ENCODE data around the gene EVC2.

The EVC2 gene

DNA sequence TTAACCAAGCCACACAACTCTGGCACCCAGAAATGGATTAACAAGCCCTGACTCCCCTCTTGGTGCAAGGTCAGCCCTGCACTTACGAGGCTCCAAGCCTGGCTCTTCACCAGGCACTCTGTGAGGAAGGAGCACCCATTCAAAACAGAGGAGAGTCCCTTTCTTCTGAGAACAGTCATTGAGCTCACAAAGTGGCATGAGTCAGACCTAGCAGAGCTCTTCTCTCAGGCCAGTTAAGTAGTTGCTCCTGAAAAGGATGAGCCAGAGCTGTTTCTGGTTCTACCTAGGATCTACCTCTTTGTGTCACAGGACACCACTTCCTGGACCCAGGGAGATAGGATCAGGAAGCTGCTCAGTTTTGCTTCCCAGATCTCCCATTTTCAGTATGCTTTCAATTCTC, 48.2 kb downstream of the EVC2 start:
- DNase-seq = no peak

DNA sequence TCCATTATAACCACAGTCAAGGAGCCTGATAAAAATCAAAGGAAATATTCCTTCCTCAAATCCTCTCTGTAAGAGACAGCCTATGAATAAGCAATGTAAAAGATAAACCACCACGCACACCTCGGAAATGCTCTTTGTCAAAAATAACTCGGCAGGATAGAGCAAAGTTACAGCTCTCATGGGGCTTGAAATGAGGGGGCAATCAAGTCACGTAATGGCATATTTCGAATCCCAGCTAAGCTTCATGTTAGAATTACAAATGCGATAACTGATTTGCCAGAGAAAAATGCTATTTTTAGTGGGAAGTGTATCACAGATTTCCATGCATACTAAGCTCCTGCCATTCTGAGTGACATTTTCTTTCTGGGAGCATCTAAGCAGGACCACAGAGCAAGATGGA, 49.4 kb downstream of the EVC2 start:
- DNase-seq = no peak

DNA sequence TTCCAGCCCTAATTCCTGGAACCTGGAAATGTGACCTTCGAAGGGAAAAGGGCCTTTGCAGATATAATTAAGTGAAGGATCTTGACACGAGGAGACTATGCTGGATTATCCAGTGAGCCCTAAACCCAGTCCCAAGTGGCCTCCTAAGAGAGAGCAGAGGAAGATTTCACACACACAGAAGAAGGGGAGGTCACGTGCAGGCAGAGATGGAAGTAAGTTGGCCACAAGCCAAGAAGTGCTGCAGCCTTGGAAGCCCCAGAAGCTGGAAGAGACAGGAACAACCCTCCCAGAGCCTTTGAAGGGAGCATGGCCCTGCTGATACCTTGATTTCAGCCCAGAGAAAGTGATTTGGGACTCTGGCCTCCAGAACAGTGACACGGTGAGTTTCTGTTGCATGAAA, 51.9 kb downstream of the EVC2 start:
- DNase-seq = no peak

DNA sequence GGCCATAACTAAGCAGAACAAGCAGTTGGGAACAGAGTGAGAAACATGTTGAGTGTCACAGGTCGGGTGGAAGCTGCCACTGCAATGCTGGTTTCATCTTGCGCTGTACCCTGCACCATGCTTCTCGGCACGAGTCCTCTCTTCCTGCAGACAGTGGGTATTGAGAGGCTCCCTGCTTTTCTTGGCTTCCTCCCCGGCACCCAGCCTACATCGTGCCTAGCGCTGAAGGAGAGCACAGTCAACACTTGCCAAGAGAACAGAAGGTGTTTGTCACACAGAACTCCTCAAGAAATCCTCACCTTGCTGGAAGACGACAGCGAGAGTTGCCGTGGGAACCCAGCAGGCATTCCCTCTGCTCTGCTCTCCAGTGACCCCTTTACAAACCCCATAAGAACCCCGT, 53.6 kb downstream of the EVC2 start:
- DNase-seq = peak in 1 of 2 experiments; percentile 30

DNA sequence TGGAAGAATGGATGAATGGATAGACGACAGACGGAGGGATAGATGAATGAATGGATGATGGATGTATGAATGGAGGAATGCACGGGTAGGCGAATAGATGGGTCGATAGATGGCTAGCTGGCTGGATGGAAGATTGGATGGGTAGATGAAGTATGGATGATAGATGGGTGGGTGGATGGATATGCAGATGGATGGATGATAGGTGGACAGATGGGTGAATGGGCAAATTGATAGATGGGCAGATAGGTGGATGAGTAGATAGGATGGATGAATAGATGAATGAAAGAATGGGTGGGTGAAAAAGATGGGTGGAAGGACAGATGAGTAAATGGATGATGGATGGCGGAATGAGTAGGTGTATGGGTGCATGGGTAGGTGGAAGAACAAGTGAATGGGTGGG, 57.3 kb downstream of the EVC2 start:
- no peak for DNase-seq

DNA sequence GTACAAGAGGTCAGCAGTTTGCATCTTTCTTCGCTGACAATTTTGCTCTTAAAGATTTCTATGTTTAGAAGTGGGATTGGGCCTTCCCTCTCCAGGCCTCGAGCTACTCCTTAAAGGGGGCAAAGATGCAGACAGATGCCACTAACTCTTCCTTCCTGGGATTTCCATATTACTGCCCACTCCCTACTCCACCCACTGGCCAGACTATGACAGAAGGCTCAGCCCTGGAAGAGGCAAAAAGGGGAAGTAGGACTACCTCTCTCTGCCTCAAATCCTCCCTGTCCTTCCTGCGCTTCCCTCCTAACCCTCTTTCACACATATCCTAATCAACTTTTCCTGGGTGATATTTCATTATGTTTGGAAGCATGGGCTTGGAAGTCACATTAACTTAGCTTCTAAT, 58.3 kb downstream of the EVC2 start:
- DNase-seq = no peak

DNA sequence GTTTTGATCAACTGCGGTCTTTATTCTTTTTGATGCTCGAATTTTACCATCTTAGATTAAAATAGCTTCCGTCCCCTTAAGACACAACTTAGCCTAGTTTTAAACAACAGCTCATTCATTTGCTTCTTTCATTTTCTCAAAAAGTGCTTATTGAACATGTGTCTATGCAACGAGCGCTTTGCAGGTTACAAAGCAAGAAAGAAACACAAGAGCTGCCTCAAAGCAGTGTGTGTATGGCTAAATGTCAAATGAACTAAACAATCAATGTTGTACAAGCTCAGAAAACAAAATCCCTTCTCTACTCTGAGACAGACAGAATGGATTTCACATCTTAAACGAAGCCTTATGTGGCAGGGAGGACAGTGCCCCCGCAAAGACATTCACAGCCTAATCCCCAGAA, 61.0 kb downstream of the EVC2 start:
- no peak for DNase-seq

DNA sequence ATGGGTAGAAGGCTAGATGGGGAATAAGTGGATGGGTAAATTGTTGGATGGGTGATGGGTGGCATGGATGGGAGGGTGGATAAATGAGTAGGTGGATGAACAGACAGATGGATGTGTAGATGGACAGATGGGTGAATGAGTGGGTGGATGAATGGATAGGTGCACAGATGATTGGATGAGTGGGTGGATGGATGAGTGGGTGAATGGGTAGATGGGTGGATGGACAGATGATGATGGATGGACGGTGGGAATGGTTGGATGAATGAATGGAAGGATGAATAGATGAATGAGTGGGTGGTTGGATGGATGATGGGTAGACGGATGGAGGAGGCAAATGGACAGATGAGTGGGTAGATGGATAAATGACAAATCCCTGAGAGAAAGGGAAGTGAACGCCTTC, 68.3 kb downstream of the EVC2 start:
- no peak for DNase-seq

DNA sequence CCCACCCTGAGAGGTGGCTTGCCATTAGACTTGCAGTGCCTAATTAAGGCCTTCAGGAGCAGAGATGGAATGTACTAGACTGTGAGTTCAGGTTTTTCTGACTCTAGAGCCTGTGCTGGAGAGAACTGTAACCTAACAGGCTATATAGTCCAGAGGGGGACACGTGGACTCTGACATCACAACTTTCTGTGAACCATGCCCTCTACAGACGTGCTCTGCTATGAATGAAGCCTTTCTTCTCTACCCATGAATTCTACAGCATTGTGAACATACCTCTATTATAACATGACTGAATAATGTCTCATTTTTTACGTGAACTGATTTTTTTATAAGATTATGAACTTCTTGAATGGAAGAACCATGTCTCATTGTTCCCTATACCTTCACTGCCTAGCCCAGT, 68.8 kb downstream of the EVC2 start:
- no peak for DNase-seq

DNA sequence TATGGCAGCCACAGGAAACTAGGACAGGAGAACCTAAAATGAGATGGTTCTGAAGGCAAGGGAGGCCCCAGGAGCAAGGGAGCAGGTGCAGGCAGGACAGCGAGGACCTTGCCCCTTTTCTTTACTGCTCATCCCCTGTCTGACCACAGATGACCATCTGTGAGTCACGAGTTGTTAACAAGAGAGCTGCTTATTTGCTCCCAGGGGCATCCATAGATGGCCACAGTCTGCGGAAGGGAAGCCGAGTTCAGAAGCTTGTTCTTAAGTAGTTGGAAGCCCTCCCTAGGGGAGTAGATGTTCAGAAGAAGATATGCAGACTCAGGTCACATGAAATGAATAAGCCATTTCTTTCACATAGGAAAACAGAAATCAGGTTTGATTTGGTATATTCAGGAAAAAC, 69.4 kb downstream of the EVC2 start:
- DNase-seq = no peak

DNA sequence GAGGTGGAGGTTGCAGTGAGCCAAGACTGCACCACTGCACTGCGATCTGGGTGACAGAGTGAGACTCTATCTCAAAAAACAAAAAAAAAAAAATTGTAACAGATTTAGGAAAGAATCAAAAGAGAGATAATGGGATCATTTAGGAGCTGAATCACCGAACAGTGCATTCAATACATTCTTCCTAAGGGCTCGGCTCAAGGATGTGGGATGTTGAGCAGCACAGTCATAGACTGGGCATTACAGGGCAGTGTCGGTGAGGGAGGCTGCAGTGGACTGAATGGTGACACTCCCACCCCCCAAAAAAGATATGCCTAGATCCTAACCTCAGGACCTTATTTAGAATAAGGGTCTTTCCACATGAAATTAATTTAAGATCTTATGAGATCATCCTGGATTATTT, 70.0 kb downstream of the EVC2 start:
- DNase-seq = no peak

DNA sequence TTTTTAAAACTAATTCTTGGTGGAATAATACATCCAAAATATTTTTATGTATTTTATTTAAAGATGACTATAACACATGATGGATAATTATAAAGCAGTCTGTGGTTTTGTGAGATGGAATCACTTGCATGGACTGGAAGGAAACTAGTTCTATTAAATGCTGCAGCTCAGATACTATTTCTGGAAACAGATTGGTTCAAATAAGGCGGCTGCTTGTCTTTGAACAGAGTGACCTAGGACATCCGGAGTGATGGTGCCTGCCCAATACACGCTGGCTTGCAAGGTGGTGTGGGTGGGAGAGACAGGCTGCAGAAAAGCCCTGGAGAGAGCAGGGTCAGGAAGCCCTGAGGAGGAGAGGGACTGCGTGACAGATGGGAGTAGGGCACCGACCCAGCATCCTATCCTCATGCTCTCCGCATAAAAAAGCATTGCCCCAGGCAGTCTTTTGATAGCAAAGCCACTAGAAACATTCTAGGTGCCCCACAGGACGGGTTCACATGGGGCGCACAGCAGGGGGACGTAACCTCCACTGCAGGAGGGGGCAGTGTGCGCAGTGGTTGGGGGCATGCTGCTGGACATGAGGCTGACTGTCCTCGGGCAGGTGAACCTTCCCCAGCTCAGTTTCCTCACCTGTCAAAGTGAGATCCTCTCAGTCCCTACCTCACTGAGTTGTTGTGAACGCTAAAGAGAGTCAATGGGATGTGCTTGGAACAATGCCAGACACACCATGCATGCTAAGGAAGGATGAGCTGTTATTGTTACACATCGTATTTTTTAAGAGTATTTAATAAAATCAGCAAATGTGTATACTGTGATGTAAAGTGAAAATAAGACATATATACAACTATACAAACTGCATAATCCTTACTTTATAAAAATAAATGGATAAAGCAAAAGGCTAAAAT, 71.3 kb downstream of the EVC2 start:
- DNase-seq = no peak

DNA sequence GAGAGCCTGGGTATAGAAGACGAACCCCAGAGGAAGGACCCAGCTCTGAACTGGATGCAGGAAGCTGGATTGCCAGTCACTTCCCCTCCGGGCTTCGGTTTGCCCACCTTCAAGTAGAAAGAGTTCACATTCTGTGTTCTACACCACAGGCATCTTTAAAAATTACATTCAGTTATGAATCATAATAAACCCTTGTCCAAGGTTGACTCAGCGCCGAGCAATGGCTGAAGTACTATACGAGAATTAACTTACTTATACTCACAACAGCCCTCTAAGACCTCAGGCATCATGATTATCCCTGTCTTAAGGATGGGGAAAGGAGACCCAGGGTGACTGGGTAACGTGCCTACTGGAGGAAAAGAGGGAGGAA, 72.5 kb downstream of the EVC2 start:
- DNase-seq = no peak

DNA sequence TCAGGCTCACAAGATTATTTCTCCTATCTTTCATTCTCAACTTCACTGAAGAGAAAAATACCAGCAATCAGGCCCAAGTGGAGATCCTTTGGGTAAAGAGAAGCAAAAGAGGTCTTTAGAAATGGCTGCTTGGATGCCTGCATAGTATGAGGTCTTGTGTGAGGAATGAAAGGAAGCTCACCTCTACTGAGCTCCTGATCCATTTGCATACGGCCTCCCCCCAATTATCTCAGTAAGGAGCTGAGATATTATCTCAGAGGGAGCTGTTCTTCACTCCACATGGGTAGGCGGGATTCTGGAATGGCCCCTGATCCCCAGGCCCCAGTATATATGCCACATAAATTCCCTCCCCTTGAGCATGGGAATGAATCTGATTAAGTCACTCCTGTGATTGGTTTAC, 75.8 kb downstream of the EVC2 start:
- no peak for DNase-seq

DNA sequence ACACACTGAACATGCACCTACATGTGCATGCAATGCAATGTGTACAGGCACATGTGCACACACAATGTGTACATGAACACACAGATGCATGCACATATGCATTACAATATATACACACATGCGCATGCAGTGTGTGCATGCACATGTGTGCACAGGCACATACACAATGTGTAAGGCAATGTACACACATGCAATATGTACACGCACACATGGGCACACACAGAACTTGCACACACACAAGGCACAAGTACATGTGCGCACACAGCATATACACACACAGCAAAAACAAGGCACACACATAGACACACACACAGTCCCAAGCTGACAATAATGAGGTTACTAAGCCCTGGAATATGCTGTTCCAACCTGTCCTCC, 76.3 kb downstream of the EVC2 start:
- DNase-seq = no peak

DNA sequence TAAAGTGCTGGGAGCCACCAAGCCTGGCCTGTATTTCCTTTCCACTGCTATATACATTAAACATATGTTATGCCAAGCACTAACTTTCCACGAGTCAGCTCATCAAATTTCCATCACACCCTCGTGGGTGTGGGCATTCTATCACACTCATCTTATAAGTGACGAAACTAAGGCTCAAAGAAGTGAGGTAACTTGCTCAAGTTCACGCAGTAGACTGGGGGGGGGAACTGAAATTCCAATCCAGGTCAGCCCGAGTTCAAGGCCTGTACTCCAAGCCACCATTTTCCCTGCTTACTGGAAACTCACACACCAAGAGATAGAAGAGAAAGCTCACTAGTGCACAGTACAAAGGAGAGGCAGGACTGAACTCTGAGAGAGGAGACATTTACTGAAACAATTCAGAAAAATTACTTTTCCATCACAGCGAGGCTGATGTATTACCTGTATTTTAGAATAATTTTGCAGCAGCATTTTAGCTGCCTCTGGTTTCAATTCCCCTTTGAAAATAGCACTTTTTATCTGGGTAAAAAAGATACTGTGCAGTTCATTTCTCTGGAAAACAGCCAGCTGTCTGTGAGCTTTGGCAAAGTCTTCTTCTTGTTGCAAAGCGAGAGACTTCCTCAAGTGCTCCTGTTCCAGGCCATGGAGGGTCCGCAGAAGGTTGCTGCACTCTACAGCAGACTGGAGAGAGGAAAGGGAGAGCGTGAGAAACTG, 76.8 kb downstream of the EVC2 start:
- DNase-seq = no peak

DNA sequence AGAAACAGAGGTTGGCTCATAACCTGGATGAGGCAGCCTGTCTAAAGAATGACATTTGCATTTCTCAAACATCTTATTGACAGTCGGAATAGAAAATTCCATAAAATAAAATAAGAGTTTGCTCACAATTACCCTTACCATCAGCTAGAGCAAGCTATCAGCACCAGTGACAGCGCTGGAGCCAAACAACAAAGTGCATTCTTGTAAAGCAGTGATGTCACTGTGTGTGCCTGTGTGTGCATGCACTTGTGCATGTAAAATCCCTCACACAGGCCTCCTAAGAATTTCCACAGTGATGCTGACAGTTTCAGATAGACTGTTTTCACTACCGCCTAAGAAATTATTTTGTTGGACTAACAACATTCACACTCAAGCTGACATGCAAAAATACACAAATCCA, 77.6 kb downstream of the EVC2 start:
- no peak for DNase-seq

DNA sequence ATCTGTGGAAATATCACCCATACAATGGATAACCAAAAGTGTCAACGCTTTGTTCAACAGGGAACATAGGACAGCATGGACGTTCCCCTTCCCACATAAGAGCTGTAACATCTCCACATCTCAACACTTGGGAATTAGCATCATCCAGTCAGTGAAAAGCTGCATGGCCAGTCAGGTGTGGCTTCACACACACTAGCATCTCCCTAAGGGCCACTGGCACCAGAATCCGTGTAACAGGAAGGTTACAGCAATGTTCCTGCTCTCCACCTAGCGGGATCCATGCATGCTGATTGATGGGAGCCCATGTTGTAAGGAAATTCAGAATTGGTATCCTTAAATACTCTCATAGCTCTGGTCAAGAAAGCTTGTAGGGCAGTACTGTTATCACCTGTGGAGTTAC, 78.8 kb downstream of the EVC2 start:
- no peak for DNase-seq

DNA sequence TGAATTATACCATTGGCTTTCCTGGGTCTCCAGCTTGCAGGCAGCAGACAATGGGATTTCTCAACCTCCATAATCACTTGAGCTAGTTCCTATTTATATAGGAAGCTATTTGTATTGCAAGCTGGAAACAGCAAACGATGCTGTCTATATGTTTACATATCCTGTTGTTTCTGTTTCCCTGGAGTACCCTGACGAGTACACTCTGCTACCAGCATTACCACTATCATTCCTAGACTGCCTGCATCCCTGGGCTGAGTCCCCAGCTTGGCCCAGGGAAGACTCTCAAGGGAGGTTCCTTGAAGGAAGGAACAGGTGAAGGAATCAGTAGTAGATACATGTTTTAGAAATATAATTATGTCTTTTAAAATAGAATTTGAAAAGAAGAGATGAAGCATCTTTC, 81.4 kb downstream of the EVC2 start:
- DNase-seq = no peak

DNA sequence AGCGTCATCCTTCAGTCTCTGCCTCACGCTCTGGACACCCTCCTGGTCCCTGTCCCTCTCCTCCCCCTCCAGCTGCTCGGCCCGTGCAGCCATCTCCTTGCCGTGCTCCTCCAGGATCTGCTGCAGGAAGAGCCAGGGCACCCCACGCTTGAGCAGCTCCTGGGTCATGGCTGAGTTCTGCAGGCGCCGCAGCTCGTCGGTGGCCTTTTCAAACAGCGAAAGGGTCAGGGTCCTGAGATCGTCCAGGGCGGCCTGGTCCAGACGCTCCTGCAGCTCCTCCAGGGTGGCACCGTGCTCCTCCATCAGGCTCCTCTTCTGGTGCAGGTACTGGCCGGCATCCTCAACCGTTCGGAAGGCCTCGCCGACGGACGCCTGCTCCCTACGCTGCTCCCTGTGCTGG, 85.8 kb downstream of the EVC2 start:
- DNase-seq = no peak

DNA sequence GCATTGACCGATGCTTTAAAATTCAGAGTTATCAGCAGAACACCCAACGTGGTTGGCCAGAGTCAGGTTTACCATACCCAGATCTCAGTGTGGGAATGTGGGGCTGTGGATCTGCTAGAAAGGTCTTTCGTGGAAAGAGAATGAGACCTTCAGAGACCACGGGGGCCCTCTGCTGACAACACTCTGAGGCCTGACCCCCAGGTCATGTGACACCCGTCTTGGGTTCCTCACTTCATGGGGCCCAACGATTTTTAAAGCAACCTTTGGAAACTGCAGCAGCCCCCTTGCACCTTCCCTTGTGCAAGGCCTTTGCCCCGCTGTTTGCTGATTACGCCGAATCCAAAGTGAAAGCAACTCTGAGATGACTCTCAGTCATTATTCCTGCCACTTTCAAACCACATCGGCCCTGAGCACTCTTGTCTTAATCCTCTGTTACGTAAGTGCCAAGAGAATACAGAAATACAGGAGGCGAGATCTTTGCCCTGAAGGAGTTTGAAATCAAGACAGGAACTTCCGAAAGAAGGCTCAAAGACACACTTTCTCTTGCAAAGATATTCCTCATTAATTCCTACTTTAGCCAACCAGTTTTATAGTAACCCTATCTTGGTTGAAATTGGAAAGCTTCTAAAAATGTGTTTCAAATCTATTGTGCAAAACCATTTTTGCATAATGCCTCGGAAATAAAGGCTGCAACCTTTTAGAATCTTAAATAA, 88.3 kb downstream of the EVC2 start:
- no peak for DNase-seq

DNA sequence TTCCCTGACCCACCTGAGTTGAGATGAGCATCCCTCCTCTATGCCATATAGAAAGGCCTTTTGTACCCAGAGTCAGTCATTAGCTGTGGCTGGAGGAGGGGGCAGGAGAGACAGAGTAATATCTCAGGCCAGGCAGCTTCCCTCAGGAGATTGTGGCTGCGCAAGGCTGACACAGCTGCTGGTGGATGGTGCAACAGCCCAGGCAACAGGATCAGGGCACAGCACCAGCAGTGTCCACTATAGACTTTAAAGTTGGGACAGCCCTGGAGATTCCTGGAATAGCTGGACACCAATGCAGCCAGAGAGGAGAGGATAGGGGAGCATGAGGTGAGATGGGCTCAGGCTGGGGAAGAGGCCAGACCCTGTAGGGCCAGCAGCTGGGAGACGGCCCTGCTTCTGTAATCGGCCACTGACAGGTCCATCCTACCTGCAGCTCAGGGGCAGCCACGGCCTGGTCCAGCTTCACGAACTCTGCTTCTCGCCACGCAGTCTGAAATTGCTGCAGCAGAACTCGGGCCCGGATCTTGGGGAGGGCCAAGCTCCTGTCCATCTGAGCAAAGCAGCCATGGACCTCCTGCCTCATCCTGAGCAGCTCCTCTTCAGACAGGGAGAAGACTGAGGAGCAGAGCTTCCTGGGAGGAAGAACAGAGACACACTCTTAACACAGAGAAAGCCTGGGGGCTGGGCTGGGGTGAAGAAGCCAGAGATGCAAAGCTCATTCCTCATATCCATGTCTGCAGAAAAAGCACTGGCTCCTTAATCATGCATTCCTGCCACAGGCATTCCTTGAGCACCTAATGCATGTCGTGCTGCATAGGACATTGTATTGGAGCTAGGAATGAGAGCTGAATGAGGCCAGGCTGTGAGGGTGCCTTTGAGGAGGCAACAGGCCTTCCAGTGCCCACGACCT, 90.1 kb downstream of the EVC2 start:
- DNase-seq = no peak
